ENCODE results near the gene RPS19BP1.

Gene RPS19BP1

GRCh38 chr22:39535831-39536449 lies 3.4 kb upstream of the RPS19BP1 start:
- no peak for DNase-seq (ENCODE audit: low read depth)
- H3K4me3 ChIP-seq (ENCODE audit: low read length) = no peak overlapping the region
- no peak for TF ChIP-seq CTCF (IDR thresholded peaks at IDR 0.05; ENCODE audit: insufficient read depth, low read depth, low read length, missing control alignments)

GRCh38 chr22:39535357-39535725 lies 2.8 kb upstream of the RPS19BP1 start:
- H3K4me3 ChIP-seq (ENCODE audit: low read length) = no peak overlapping the region
- DNase-seq (ENCODE audit: low read depth) = no peak
- no peak for TF ChIP-seq CTCF (IDR thresholded peaks at IDR 0.05; ENCODE audit: insufficient read depth, low read depth, low read length, missing control alignments)

- H3K4me3 ChIP-seq (ENCODE audit: low read length) = no peak overlapping the region
- DNase-seq (ENCODE audit: low read depth) = peak; percentile 65
- TF ChIP-seq CTCF (IDR thresholded peaks at IDR 0.05; ENCODE audit: insufficient read depth, low read depth, low read length, missing control alignments) = peak; percentile 66
These were observed 2.2 kb upstream of the RPS19BP1 start for GRCh38 chr22:39534591-39535356.

- no peak for DNase-seq (ENCODE audit: low read depth)
- no peak for TF ChIP-seq CTCF (IDR thresholded peaks at IDR 0.05; ENCODE audit: insufficient read depth, low read depth, low read length, missing control alignments)
- H3K4me3 ChIP-seq (ENCODE audit: low read length) = no peak overlapping the region
These were observed 1.6 kb upstream of the RPS19BP1 start for GRCh38 chr22:39534092-39534506.

- DNase-seq (ENCODE audit: low read depth) = peak; percentile 65
- H3K4me3 ChIP-seq (ENCODE audit: low read length) = no peak overlapping the region
- peak; percentile 43 for TF ChIP-seq CTCF (IDR thresholded peaks at IDR 0.05; ENCODE audit: insufficient read depth, low read depth, low read length, missing control alignments)
These were observed 1.7 kb downstream of the RPS19BP1 start for GRCh38 chr22:39530692-39531331.

- no peak for TF ChIP-seq CTCF (IDR thresholded peaks at IDR 0.05; ENCODE audit: insufficient read depth, low read depth, low read length, missing control alignments)
- H3K4me3 ChIP-seq (ENCODE audit: low read length) = no peak overlapping the region
- no peak for DNase-seq (ENCODE audit: low read depth)
These were observed 2.4 kb downstream of the RPS19BP1 start for GRCh38 chr22:39530116-39530515.
